ENCODE results near the gene SELENOI.
"Not testable (repeated sequence)": the region's sequence is repeated elsewhere in the genome, so short reads cannot be mapped to it uniquely, and the experiment has no call there.

The SELENOI gene

DNA sequence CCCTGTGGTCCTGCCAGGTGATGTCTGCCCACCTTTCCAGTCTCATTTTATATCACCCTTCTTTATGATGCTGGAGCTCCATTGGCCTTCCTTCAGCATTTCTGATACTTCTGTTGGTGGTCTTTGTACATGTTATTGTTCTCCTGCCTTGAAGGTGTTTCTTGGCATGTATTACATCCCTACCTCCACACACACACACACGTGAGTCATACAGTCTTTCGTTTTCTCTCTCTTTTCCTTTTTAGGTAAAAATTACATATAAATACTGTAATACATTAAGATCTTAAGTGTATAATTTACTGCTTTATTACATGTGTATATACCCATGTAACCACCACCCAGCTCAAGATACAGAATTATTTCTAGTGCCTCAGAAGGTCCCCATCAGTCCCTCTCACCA, 10.8 kb downstream of the SELENOI start:
- DNase-seq (ENCODE audit: low read depth in 2 of 2) = peak in 1 of 2 donors; percentile 35
- H3K4me3 ChIP-seq (replicated peaks in 1 of 2; ENCODE audit: low read depth in 2 of 2, low read length in 2 of 2) = no peak overlapping the region
- no peak for TF ChIP-seq CTCF (IDR thresholded peaks at IDR 0.05; ENCODE audit: low read depth, low read length)

DNA sequence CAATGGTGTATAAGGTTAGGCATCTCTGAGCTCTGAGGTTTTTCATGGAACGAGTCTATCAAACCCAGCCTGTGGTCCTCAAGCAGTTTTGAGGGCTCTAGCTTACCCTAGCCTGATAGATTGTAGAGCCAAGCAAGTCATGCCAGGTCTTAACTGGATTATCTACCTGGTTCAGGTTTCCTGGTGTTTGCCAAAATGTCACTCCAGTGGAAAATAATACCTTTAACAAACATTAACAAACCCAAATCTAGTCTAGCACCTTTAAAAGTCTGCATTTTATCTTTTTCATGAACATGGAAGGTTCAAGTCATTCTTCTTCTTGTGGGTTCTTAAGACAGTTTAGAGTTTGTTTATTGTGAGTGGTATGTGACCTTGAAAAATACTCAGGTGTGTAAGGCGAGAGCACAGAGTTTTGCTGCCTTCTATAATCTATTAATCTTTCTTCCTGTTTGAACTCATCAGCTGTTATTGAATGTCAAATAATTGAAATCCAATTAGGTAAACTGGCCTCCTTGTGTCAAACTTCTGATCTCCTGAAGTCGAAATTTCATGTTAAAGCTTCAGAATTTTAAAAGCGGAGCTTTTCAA, 14.0 kb downstream of the SELENOI start:
- H3K4me3 ChIP-seq (replicated peaks in 1 of 2; ENCODE audit: low read depth in 2 of 2, low read length in 2 of 2) = no peak overlapping the region
- DNase-seq (ENCODE audit: low read depth in 2 of 2) = no peak
- TF ChIP-seq CTCF (IDR thresholded peaks at IDR 0.05; ENCODE audit: low read depth, low read length) = no peak

DNA sequence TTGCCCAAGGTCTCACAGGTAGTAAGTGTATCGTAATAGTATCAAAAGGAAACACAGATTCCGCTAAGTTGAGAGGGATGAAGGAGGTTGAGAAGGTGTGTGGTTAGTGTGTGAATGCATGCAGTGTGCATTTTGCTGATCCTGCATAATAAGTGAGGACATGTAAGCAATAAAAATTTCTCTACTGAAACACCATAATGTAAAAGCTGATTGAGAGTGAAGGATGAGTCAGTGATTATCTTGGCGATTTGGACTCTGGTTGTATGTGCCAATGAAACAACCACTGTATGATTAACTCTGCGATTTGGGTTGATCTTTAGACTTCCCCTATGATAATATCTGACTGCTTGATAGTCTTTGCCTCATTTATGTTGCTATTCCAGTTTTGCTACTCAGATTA, 17.4 kb downstream of the SELENOI start:
- no peak overlapping the region for H3K4me3 ChIP-seq (replicated peaks in 1 of 2; ENCODE audit: low read depth in 2 of 2, low read length in 2 of 2)
- peak in 1 of 2 donors; percentile 46 for DNase-seq (ENCODE audit: low read depth in 2 of 2)
- no peak for TF ChIP-seq CTCF (IDR thresholded peaks at IDR 0.05; ENCODE audit: low read depth, low read length)

- no peak overlapping the region for H3K4me3 ChIP-seq (replicated peaks in 1 of 2; ENCODE audit: low read depth in 2 of 2, low read length in 2 of 2)
- TF ChIP-seq CTCF (IDR thresholded peaks at IDR 0.05; ENCODE audit: low read depth, low read length) = no peak
- no peak for DNase-seq (ENCODE audit: low read depth in 2 of 2)
These were observed 18.0 kb downstream of the SELENOI start for GRCh38 chr2:26363958-26364357.

GRCh38 chr2:26364669-26365068, 18.7 kb downstream of the SELENOI start:
- no peak overlapping the region for H3K4me3 ChIP-seq (replicated peaks in 1 of 2; ENCODE audit: low read depth in 2 of 2, low read length in 2 of 2)
- DNase-seq (ENCODE audit: low read depth in 2 of 2) = no peak
- no peak for TF ChIP-seq CTCF (IDR thresholded peaks at IDR 0.05; ENCODE audit: low read depth, low read length)

DNA sequence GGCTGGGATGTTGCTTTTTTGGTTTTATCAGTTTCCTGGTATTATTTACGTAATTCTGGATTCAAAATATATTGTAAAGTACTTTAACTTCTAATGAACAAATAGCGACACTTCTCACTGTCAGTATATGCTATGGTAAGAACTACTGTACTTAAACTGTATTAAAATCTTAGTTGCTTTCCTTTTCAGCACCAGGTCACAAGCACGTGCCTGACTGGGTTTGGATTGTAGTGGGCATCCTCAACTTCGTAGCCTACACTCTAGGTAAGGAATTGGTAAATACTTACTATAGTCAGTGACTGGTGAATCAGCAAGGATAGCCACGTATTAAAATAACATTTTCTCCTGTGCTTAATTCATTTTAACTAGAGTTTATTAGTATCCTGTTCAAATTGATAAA, 21.0 kb downstream of the SELENOI start:
- no peak overlapping the region for H3K4me3 ChIP-seq (replicated peaks in 1 of 2; ENCODE audit: low read depth in 2 of 2, low read length in 2 of 2)
- DNase-seq (ENCODE audit: low read depth in 2 of 2) = no peak
- no peak for TF ChIP-seq CTCF (IDR thresholded peaks at IDR 0.05; ENCODE audit: low read depth, low read length)

- not testable (repeated sequence) for DNase-seq (ENCODE audit: low read depth in 2 of 2); H3K4me3 ChIP-seq (replicated peaks in 1 of 2; ENCODE audit: low read depth in 2 of 2, low read length in 2 of 2)
These were observed 23.7 kb downstream of the SELENOI start for GRCh38 chr2:26369664-26370063.

GRCh38 chr2:26370909-26371308, 25.0 kb downstream of the SELENOI start:
- not testable (repeated sequence) for H3K4me3 ChIP-seq (replicated peaks in 1 of 2; ENCODE audit: low read depth in 2 of 2, low read length in 2 of 2); DNase-seq (ENCODE audit: low read depth in 2 of 2)

Measured in cardiac fibroblast (primary cell).